Smooth muscle cell (in vitro differentiated cells): ENCODE data around the gene GLO1. TPM values are rescaled to one million over a fixed set of nuclear protein-coding genes. Genes with fewer than 3 reads are reported as not detected.

ENCODE experiments used
- DNase-seq: peaks from one replicate; lab custom pipeline; 2025; ENCODE audit not compliant: unreplicated experiment; lab: John Stamatoyannopoulos, UW
- H2AFZ ChIP-seq: fragments of 200-600 bp; sonication (generic); 2 replicates; pipeline ENCODE4 v1.6.0; 2016; ENCODE audit warnings: antibody characterized with exemption, low read depth, mild to moderate bottlenecking
- H3F3A ChIP-seq: fragments of 200-600 bp; sonication (generic); 2 replicates; pipeline ENCODE4 v1.6.0; 2017; ENCODE audit warnings: antibody characterized with exemption, low read depth
- H3K27ac ChIP-seq: fragments of 200-600 bp; sonication (generic); 2 replicates; pipeline ENCODE4 v1.5.1; 2016; ENCODE audit warnings: low read depth, mild to moderate bottlenecking
- H3K27me3 ChIP-seq: fragments of 200-600 bp; sonication (generic); 2 replicates; pipeline ENCODE4 v1.6.1; 2016; ENCODE audit warnings: low read depth, mild to moderate bottlenecking
- H3K36me3 ChIP-seq: fragments of 200-600 bp; sonication (generic); 2 replicates; pipeline ENCODE4 v1.5.1; 2016; ENCODE audit warnings: low read depth
- H3K4me1 ChIP-seq: fragments of 200-600 bp; sonication (generic); 2 replicates; pipeline ENCODE4 v1.5.1; 2016; ENCODE audit warnings: low read depth
- H3K4me2 ChIP-seq: fragments of 200-600 bp; sonication (generic); 2 replicates; pipeline ENCODE4 v1.6.0; 2016; ENCODE audit warnings: mild to moderate bottlenecking
- H3K4me3 ChIP-seq: fragments of 200-600 bp; sonication (generic); 2 replicates; pipeline ENCODE4 v1.5.1; 2016; ENCODE audit warnings: mild to moderate bottlenecking
- H3K79me2 ChIP-seq: fragments of 200-600 bp; sonication (generic); 2 replicates; pipeline ENCODE4 v1.6.0; 2016; ENCODE audit warnings: low read depth, mild to moderate bottlenecking
- H3K9ac ChIP-seq: fragments of 200-600 bp; sonication (generic); 2 replicates; pipeline ENCODE4 v1.6.0; 2016; ENCODE audit warnings: low read depth
- H3K9me3 ChIP-seq: fragments of 200-600 bp; sonication (generic); replicated peaks from 2 replicates; pipeline ENCODE4 v1.5.1; 2016; ENCODE audit warnings: low read depth
- H4K20me1 ChIP-seq: fragments of 200-600 bp; sonication (generic); 2 replicates; pipeline ENCODE4 v1.6.0; 2016; ENCODE audit warnings: low read depth
- WGBS: methylation state at CpG from one replicate; pipeline ENCODE4 v1.1.7; 2016; ENCODE audit warnings: low lambda C conversion rate; 5-methylcytosine and 5-hydroxymethylcytosine counted together
- polyA plus RNA-seq: library from polyadenylated mRNA; unstranded; fragments of >200 nt; fragmentation: Nextera tagmentation; extraction: Ambion mirVana; gene quantifications from 2 replicates; pipeline ENCODE4 v1.2.1, GENCODE V29; 2016
- total RNA-seq: library from RNA; depleted of rRNA; stranded (reverse); fragments of >200 nt; gene quantifications from 2 replicates; pipeline ENCODE4 v1.2.3, GENCODE V29; 2014
- TF ChIP-seq, protein P1 (sequence below): fragments of 200-600 bp; sonication (generic); IDR thresholded peaks from 2 replicates; pipeline ENCODE4 v1.5.1; 2017; ENCODE audit warnings: borderline replicate concordance, mild to moderate bottlenecking, antibody characterized with exemption; ENCODE audit not compliant: insufficient read depth, poor library complexity, severe bottlenecking

Gene GLO1
- total and polyA plus RNA-seq, 2 experiments from 2014 or later: 147 to 204 TPM

GRCh38 chr6:38728203-38728602, 25.3 kb upstream of the GLO1 start:
- no peaks in the 10 kb centered on the region for H4K20me1 ChIP-seq
- no peak overlapping the region for H3K27ac ChIP-seq
- no peak overlapping the region for H2AFZ ChIP-seq
- no peak overlapping the region for H3K4me2 ChIP-seq
- no peaks in the 10 kb centered on the region for H3K9me3 ChIP-seq
- no peaks in the 10 kb centered on the region for H3F3A ChIP-seq
- no peaks in the 10 kb centered on the region for H3K4me1 ChIP-seq
- DNase-seq: no peak
- no peaks in the 10 kb centered on the region for H3K27me3 ChIP-seq
- 73% methylated on average over 1 of the region's 1 CpG for WGBS
- H3K79me2 ChIP-seq: no peaks in the 10 kb centered on the region
- TF ChIP-seq, protein P1, sequence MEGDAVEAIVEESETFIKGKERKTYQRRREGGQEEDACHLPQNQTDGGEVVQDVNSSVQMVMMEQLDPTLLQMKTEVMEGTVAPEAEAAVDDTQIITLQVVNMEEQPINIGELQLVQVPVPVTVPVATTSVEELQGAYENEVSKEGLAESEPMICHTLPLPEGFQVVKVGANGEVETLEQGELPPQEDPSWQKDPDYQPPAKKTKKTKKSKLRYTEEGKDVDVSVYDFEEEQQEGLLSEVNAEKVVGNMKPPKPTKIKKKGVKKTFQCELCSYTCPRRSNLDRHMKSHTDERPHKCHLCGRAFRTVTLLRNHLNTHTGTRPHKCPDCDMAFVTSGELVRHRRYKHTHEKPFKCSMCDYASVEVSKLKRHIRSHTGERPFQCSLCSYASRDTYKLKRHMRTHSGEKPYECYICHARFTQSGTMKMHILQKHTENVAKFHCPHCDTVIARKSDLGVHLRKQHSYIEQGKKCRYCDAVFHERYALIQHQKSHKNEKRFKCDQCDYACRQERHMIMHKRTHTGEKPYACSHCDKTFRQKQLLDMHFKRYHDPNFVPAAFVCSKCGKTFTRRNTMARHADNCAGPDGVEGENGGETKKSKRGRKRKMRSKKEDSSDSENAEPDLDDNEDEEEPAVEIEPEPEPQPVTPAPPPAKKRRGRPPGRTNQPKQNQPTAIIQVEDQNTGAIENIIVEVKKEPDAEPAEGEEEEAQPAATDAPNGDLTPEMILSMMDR: no peak
- no peaks in the 10 kb centered on the region for H3K36me3 ChIP-seq
- no peak overlapping the region for H3K9ac ChIP-seq
- H3K4me3 ChIP-seq: no peak overlapping the region

DNA sequence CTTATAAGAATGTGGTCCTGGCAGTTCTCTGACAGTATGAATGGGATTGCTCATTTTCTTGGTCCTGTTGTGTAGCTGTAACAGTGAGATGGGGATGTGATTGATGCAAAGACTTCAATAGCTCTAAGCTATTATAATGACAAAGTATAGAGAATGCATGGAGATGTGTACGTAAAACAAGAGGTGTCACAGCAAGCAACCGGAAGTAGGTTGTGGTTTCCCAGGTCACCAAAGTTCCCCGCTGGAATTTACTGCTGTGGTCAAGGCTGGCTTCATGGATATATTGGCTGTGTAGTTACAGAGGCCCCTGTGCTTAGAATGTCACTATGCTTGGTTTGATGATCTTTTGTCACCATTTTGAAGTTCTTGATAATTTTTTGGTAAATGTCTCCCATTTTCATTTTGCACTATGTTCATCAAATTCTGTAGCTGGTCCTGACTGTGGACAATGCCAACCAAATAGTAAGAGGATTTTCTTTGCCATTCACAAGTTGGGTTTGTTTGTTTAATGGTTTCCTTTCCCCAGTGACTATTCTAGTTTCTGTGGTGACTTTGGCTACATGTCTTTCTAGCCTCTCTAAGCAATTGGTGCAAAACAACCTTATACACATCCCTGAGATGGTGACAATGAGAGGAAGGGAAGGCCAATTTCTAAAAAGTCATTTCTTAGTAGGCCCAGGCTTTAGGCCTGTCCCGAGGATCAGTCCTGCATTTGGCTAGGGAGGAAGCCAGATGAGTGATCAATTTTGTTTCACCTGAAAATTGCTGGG, 22.7 kb upstream of the GLO1 start:
- no peaks in the 10 kb centered on the region for H3K79me2 ChIP-seq
- TF ChIP-seq, protein P1: no peak
- no peak overlapping the region for H3K27ac ChIP-seq
- no peak overlapping the region for H3K4me2 ChIP-seq
- no peaks in the 10 kb centered on the region for H3K36me3 ChIP-seq
- no peaks in the 10 kb centered on the region for H4K20me1 ChIP-seq
- no peaks in the 10 kb centered on the region for H3K4me1 ChIP-seq
- no peaks in the 10 kb centered on the region for H3K27me3 ChIP-seq
- 81% methylated on average over 4 of the region's 4 CpGs for WGBS
- no peak overlapping the region for H3K9ac ChIP-seq
- no peaks in the 10 kb centered on the region for H3F3A ChIP-seq
- no peak overlapping the region for H3K4me3 ChIP-seq
- no peak for DNase-seq
- H3K9me3 ChIP-seq: no peaks in the 10 kb centered on the region
- no peak overlapping the region for H2AFZ ChIP-seq

DNA sequence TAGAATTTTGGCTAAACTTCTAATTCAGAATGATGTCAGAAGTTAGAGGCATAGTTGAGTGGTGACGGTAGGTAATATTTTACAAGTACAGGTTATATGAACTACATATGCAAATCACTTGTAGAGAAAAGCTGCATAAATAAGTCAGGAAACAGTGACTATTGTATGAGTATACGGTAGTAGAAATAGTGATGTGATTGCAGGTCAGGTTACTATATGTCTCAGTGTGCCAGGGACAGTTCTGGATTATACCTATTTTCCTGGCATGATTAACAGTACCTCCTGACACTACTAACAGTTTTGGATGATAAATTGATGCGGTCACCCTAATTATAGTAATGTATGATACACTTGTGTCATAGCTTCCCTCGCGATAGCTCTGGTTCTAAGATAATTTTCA, 21.4 kb upstream of the GLO1 start:
- Histone ChIP-seq H4K20me1 (no peaks in the 10 kb centered on the region), H3K27ac (no peak overlapping the region), H3K27me3 (no peaks in the 10 kb centered on the region), H3K9me3 (no peaks in the 10 kb centered on the region), H3F3A (no peaks in the 10 kb centered on the region), H3K4me1 (no peaks in the 10 kb centered on the region), H2AFZ (no peak overlapping the region), H3K36me3 (no peaks in the 10 kb centered on the region), H3K79me2 (no peaks in the 10 kb centered on the region), H3K4me2 (no peak overlapping the region), H3K9ac (no peak overlapping the region), H3K4me3 (no peak overlapping the region)
- TF ChIP-seq, protein P1: no peak
- WGBS: 77% methylated on average over 5 of the region's 5 CpGs
- no peak for DNase-seq

- Histone ChIP-seq H3K4me1 (no peaks in the 10 kb centered on the region), H3K27ac (no peak overlapping the region), H2AFZ (no peak overlapping the region), H3K4me3 (no peak overlapping the region), H3K27me3 (no peaks in the 10 kb centered on the region), H4K20me1 (no peaks in the 10 kb centered on the region), H3K36me3 (no peaks in the 10 kb centered on the region), H3K9me3 (no peaks in the 10 kb centered on the region), H3K9ac (no peak overlapping the region), H3K4me2 (no peak overlapping the region), H3F3A (no peaks in the 10 kb centered on the region), H3K79me2 (no peaks in the 10 kb centered on the region)
- TF ChIP-seq, protein P1: no peak
- 91% methylated on average over 5 of the region's 5 CpGs for WGBS
- DNase-seq: no peak
Measured at GRCh38 chr6:38723783-38724182, 20.8 kb upstream of the GLO1 start.
